Ishikawa (cell line): ENCODE measurements around the gene SERP2.

Experiments
- CEBPB ChIP-seq: IDR thresholded peaks from 2 replicates; pipeline ENCODE4 v1.6.1; 2012
- CREB1 ChIP-seq: IDR thresholded peaks from 2 replicates; pipeline ENCODE4 v1.6.1; 2012; ENCODE audit warnings: low read depth
- EGR1 ChIP-seq: IDR thresholded peaks from 2 replicates; pipeline ENCODE4 v1.6.1; 2012
- EP300 ChIP-seq: IDR thresholded peaks from 2 replicates; pipeline ENCODE4 v1.6.1; 2012; ENCODE audit warnings: borderline replicate concordance
- FOXM1 ChIP-seq: IDR thresholded peaks from 2 replicates; pipeline ENCODE4 v1.6.1; 2012; ENCODE audit warnings: low read depth, borderline replicate concordance
- MAX ChIP-seq: IDR thresholded peaks from 2 replicates; pipeline ENCODE4 v1.6.1; 2012
- NFIC ChIP-seq: IDR thresholded peaks from 2 replicates; pipeline ENCODE4 v1.6.1; 2012
- RAD21 ChIP-seq: IDR thresholded peaks from 2 replicates; pipeline ENCODE4 v1.6.1; 2012; ENCODE audit warnings: low read depth
- REST ChIP-seq: IDR thresholded peaks from 2 replicates; pipeline ENCODE4 v1.6.1; 2012; ENCODE audit warnings: low read depth, mild to moderate bottlenecking
- TAF1 ChIP-seq: IDR thresholded peaks from 2 replicates; pipeline ENCODE4 v1.6.1; 2012; ENCODE audit warnings: low read depth, mild to moderate bottlenecking
- TCF12 ChIP-seq: IDR thresholded peaks from 2 replicates; pipeline ENCODE4 v1.6.1; 2012; ENCODE audit warnings: low read depth
- TEAD4 ChIP-seq: IDR thresholded peaks from 2 replicates; pipeline ENCODE4 v1.6.1; 2012
- USF1 ChIP-seq: IDR thresholded peaks from 2 replicates; pipeline ENCODE4 v1.6.1; 2012
- YY1 ChIP-seq: IDR thresholded peaks from 2 replicates; pipeline ENCODE4 v1.6.1; 2012; ENCODE audit warnings: low read depth
- ZBTB7A ChIP-seq: IDR thresholded peaks from 2 replicates; pipeline ENCODE4 v1.6.1; 2012; ENCODE audit warnings: low read depth

SERP2 gene

GRCh38 chr13:44425041-44425814, 51.6 kb downstream of the SERP2 start:
- no peak for TF ChIP-seq CREB1
- TF ChIP-seq FOXM1 = no peak
- TF ChIP-seq TCF12 = no peak
- no peak for TF ChIP-seq CEBPB
- no peak for TF ChIP-seq ZBTB7A
- TF ChIP-seq EGR1 = no peak
- no peak for TF ChIP-seq YY1

GRCh38 chr13:44425815-44426078, 52.1 kb downstream of the SERP2 start:
- TF ChIP-seq TCF12 = no peak
- TF ChIP-seq TAF1 = no peak
- no peak for TF ChIP-seq TEAD4
- TF ChIP-seq MAX = no peak

- TF ChIP-seq USF1 (no peak), CREB1 (no peak)
Observed at GRCh38 chr13:44426461-44426860, 52.8 kb downstream of the SERP2 start.

GRCh38 chr13:44429311-44429710, 55.7 kb downstream of the SERP2 start:
- TF ChIP-seq TEAD4 (no peak), FOXM1 (no peak), NFIC (no peak), ZBTB7A (no peak), EGR1 (no peak), TCF12 (no peak), MAX (no peak), TAF1 (no peak), REST (no peak), EP300 (no peak), CREB1 (no peak), USF1 (no peak), CEBPB (no peak), YY1 (no peak)

DNA sequence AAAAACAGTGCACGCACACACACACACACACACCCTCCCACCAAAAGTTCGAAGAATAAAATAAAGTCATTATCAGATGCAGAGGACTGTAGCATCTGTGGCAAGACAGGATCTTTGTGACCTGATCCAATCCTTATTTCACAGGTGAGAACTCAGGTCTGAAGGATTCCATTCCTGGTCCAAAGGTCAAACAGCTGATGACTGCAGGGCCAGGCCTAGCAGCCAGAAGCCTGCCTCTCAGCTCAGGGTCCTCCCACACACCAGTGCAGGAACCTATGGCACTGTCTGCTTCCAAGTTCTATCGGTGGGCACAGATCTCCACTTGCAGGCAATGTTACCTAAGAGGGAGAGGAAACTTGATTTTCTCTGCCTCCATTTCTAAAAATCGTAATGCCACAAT, 57.5 kb downstream of the SERP2 start:
- TF ChIP-seq RAD21 (no peak), CREB1 (no peak), EP300 (no peak), TEAD4 (no peak), USF1 (no peak), FOXM1 (no peak), REST (no peak), TCF12 (no peak), EGR1 (no peak)

- TF ChIP-seq USF1 (no peak), EP300 (no peak), TEAD4 (no peak), ZBTB7A (no peak), YY1 (no peak), REST (no peak), CEBPB (no peak), EGR1 (no peak), FOXM1 (no peak), NFIC (no peak), TAF1 (no peak), MAX (no peak), RAD21 (no peak), CREB1 (no peak), TCF12 (no peak)
Observed at GRCh38 chr13:44432650-44433049, 59.0 kb downstream of the SERP2 start.
